GM19099 (cell line): Measurements from ENCODE around the gene RECK.

Source experiments
- POLR2A ChIP-seq: IDR thresholded peaks from 3 replicates; pipeline ENCODE4 v1.6.1; 2011; ENCODE audit warnings: low read depth; ENCODE audit not compliant: insufficient read length; ENCODE audit errors: extremely low read depth

Gene RECK

GRCh38 chr9:36040271-36040925 lies 3.7 kb downstream of the RECK start:
- no peak for TF ChIP-seq POLR2A

GRCh38 chr9:36041506-36041905 lies 4.8 kb downstream of the RECK start:
- no peak for TF ChIP-seq POLR2A

- TF ChIP-seq POLR2A: no peak
Measured at GRCh38 chr9:36045610-36046009, 8.9 kb downstream of the RECK start.

GRCh38 chr9:36046923-36047322 lies 10.2 kb downstream of the RECK start:
- no peak for TF ChIP-seq POLR2A

- no peak for TF ChIP-seq POLR2A
Measured at GRCh38 chr9:36049408-36049807, 12.7 kb downstream of the RECK start.

GRCh38 chr9:36050476-36050875 lies 13.8 kb downstream of the RECK start:
- TF ChIP-seq POLR2A: no peak

GRCh38 chr9:36051317-36051716 lies 14.6 kb downstream of the RECK start:
- no peak for TF ChIP-seq POLR2A

- no peak for TF ChIP-seq POLR2A
Measured at GRCh38 chr9:36053971-36054370, 17.3 kb downstream of the RECK start.

- TF ChIP-seq POLR2A: no peak
Measured at GRCh38 chr9:36056896-36057295, 20.2 kb downstream of the RECK start.

GRCh38 chr9:36063804-36064447 lies 27.2 kb downstream of the RECK start:
- no peak for TF ChIP-seq POLR2A

GRCh38 chr9:36064448-36065037 lies 27.8 kb downstream of the RECK start:
- TF ChIP-seq POLR2A: no peak

GRCh38 chr9:36074055-36074454 lies 37.3 kb downstream of the RECK start:
- no peak for TF ChIP-seq POLR2A

- TF ChIP-seq POLR2A: no peak
Measured at GRCh38 chr9:36074870-36075532, 38.3 kb downstream of the RECK start.

- TF ChIP-seq POLR2A: no peak
Measured at GRCh38 chr9:36078051-36078450, 41.3 kb downstream of the RECK start.

- TF ChIP-seq POLR2A: no peak
Measured at GRCh38 chr9:36080519-36080918, 43.8 kb downstream of the RECK start.

- TF ChIP-seq POLR2A: no peak
Measured at GRCh38 chr9:36082931-36083330, 46.2 kb downstream of the RECK start.

- no peak for TF ChIP-seq POLR2A
Measured at GRCh38 chr9:36086442-36086841, 49.7 kb downstream of the RECK start.

- TF ChIP-seq POLR2A: no peak
Measured at GRCh38 chr9:36088020-36088419, 51.3 kb downstream of the RECK start.
